ENCODE results near the gene IL20. TPM values are rescaled to one million over a fixed set of nuclear protein-coding genes. Genes with fewer than 3 reads are reported as not detected.

IL20 gene
- total RNA-seq, 1 donor from 2014 or later: not detected

DNA sequence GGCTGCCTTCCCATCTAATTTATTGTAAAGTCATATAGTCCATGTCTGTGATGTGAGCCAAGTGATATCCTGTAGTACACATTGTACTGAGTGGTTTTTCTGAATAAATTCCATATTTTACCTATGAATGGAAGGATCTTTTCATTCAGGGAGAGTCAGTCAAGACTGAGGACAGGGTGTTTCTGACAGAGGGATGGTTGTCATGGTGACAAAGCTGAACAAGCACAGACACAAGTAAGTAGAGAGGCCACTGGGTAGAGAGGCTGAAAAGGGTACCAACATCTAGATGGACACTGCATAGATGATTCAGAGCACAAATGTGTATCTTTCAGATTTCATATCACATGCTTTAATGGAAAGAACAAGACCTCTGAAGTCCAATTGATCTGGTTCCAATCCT is 22.6 kb upstream of the IL20 start:
- Mint-ChIP-seq H3K27me3 (ENCODE audit: low read depth) (peaks cover 6% of the 10 kb centered on the region), H3K4me1 (peaks cover 13% of the 10 kb centered on the region), H3K36me3 (ENCODE audit: low read depth) (no peaks in the 10 kb centered on the region), H3K9me3 (no peaks in the 10 kb centered on the region), H3K4me3 (no peak overlapping the region), H3K27ac (ENCODE audit: unreplicated experiment) (no peak overlapping the region)
- TF ChIP-seq, protein P1, sequence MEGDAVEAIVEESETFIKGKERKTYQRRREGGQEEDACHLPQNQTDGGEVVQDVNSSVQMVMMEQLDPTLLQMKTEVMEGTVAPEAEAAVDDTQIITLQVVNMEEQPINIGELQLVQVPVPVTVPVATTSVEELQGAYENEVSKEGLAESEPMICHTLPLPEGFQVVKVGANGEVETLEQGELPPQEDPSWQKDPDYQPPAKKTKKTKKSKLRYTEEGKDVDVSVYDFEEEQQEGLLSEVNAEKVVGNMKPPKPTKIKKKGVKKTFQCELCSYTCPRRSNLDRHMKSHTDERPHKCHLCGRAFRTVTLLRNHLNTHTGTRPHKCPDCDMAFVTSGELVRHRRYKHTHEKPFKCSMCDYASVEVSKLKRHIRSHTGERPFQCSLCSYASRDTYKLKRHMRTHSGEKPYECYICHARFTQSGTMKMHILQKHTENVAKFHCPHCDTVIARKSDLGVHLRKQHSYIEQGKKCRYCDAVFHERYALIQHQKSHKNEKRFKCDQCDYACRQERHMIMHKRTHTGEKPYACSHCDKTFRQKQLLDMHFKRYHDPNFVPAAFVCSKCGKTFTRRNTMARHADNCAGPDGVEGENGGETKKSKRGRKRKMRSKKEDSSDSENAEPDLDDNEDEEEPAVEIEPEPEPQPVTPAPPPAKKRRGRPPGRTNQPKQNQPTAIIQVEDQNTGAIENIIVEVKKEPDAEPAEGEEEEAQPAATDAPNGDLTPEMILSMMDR (conservative IDR thresholded peaks at IDR 0.05): no peak
- no peak for DNase-seq (ENCODE audit: low read depth, low spot score)

DNA sequence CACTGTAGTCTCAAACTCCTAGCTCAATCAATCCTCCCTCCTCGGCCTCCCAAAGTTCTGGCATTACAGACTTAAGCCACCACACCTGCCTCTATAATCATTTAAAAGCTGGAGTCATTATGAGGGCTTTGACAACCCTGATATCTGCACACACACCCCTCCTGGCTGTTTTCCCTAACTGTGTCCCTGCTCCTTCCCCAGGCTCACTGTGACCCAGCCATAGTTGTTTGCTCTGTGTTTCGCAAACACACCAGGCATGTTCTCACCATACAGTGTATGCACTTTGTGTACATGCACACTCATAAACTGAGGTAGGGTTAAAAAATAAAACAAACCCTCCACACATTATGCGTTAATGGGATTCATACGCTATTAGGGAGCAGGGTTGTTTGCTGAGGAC is 21.8 kb upstream of the IL20 start:
- peaks cover 3% of the 10 kb centered on the region for H3K36me3 Mint-ChIP-seq (ENCODE audit: low read depth)
- TF ChIP-seq, protein P1 (conservative IDR thresholded peaks at IDR 0.05): no peak
- no peak overlapping the region for H3K27ac Mint-ChIP-seq (ENCODE audit: unreplicated experiment)
- peaks cover 3% of the 10 kb centered on the region for H3K9me3 Mint-ChIP-seq
- H3K27me3 Mint-ChIP-seq (ENCODE audit: low read depth): peaks cover 2% of the 10 kb centered on the region
- no peak for DNase-seq (ENCODE audit: low read depth, low spot score)
- no peak overlapping the region for H3K4me3 Mint-ChIP-seq
- H3K4me1 Mint-ChIP-seq: peaks cover 13% of the 10 kb centered on the region

DNA sequence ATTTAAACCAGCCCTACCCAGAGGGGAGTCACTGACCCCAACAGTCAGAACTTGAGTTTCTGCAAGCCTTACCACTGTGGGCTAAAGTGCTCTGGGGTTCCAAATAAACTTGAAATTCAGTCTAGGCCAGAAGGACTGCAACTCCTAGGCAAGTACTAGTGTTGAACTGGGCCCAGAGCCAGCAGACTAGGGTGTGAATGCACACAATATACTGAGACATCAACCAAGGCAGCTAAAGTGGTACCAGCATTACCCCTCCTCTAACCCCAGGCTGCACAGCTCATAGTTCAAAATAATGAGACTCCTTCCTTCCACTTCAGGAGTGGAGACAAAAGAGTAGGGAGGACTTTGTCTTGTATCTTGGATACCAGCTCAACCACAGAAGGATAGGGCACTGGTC is 18.9 kb upstream of the IL20 start:
- Mint-ChIP-seq H3K36me3 (ENCODE audit: low read depth) (peaks cover 9% of the 10 kb centered on the region), H3K27me3 (ENCODE audit: low read depth) (peaks cover 22% of the 10 kb centered on the region), H3K4me1 (peaks cover 13% of the 10 kb centered on the region), H3K4me3 (no peak overlapping the region), H3K9me3 (peaks cover 4% of the 10 kb centered on the region), H3K27ac (ENCODE audit: unreplicated experiment) (no peak overlapping the region)
- DNase-seq (ENCODE audit: low read depth, low spot score): no peak
- TF ChIP-seq, protein P1 (conservative IDR thresholded peaks at IDR 0.05): no peak

DNA sequence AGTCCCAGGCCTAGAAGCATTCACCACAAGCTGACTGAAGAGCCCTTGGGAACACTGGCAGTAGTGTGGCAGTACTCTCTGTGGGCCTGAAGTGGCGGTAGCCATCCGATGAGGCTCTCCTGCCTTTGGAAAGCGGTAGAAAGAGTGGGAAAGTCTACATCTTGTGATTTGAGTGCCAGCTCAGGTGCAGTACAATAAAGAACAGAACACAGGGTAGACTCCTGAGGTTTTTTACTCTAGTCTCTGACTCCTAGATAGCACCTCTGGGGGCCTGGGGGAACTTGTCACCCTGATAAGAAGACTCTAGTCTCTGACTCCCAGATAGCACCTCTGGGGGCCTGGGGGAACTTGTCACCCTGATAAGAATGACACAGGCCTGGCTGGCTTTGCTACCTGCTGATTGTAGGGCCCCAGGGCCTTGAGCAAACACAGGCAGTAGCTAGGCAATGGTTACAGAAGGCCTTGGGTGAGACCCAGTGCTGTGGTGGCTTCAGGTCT is 18.0 kb upstream of the IL20 start:
- peaks cover 14% of the 10 kb centered on the region for H3K36me3 Mint-ChIP-seq (ENCODE audit: low read depth)
- DNase-seq (ENCODE audit: low read depth, low spot score): no peak
- no peak overlapping the region for H3K4me3 Mint-ChIP-seq
- TF ChIP-seq, protein P1 (conservative IDR thresholded peaks at IDR 0.05): no peak
- peaks cover 11% of the 10 kb centered on the region for H3K9me3 Mint-ChIP-seq
- peaks cover 8% of the 10 kb centered on the region for H3K4me1 Mint-ChIP-seq
- no peak overlapping the region for H3K27ac Mint-ChIP-seq (ENCODE audit: unreplicated experiment)
- peaks cover 28% of the 10 kb centered on the region for H3K27me3 Mint-ChIP-seq (ENCODE audit: low read depth)

DNA sequence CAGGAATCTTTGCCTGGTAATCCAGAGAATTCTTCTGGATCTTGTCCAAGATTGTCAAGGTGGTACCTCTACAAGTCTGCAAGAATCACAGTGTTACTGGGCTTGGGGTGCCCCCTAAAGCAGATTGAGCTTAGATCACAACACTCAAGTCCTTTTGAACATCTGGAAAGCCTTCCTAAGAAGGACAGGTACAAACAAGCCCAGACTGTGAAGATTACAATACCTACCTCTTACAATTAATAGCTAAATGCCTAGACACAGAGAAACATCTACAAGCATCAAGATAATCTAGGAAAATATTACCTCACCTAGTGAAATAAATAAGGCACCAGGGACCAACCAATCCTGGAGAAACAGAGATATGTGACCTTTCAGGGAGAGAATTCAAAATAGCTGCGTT is 17.5 kb upstream of the IL20 start:
- DNase-seq (ENCODE audit: low read depth, low spot score): no peak
- Mint-ChIP-seq H3K4me1 (peaks cover 2% of the 10 kb centered on the region), H3K36me3 (ENCODE audit: low read depth) (peaks cover 15% of the 10 kb centered on the region), H3K27ac (ENCODE audit: unreplicated experiment) (no peak overlapping the region), H3K27me3 (ENCODE audit: low read depth) (peaks cover 33% of the 10 kb centered on the region), H3K4me3 (no peak overlapping the region), H3K9me3 (peaks cover 14% of the 10 kb centered on the region)
- TF ChIP-seq, protein P1 (conservative IDR thresholded peaks at IDR 0.05): no peak

Data from neural crest cell (in vitro differentiated cells).